ENCODE results near the gene SHB. TPM values are rescaled to one million over a fixed set of nuclear protein-coding genes. Genes with fewer than 3 reads are reported as not detected.

Gene SHB
- total and polyA plus RNA-seq, 2 experiments from 2014 or later = 28.2 to 46.9 TPM

- Histone ChIP-seq H3K36me3 (no peaks in the 10 kb centered on the region), H3K9me3 (ENCODE audit: low read depth) (no peaks in the 10 kb centered on the region), H3K4me3 (no peak overlapping the region), H3K27me3 (no peaks in the 10 kb centered on the region), H3K4me1 (ENCODE audit: low read depth) (peaks cover 6% of the 10 kb centered on the region), H3K27ac (no peak overlapping the region)
- TF ChIP-seq CTCF (IDR thresholded peaks at IDR 0.05; ENCODE audit: low read depth, low read length) = no peak
- no peak for DNase-seq (ENCODE audit: low read depth in 1 of 2, low spot score in 1 of 2)
Observed at GRCh38 chr9:38103340-38103739, 34.3 kb upstream of the SHB start.

GRCh38 chr9:38101423-38101822 is 32.4 kb upstream of the SHB start:
- DNase-seq (ENCODE audit: low read depth in 1 of 2, low spot score in 1 of 2) = no peak
- no peak overlapping the region for H3K4me3 ChIP-seq
- H3K9me3 ChIP-seq (ENCODE audit: low read depth) = no peaks in the 10 kb centered on the region
- H3K27ac ChIP-seq = no peak overlapping the region
- H3K27me3 ChIP-seq = no peaks in the 10 kb centered on the region
- no peaks in the 10 kb centered on the region for H3K36me3 ChIP-seq
- TF ChIP-seq CTCF (IDR thresholded peaks at IDR 0.05; ENCODE audit: low read depth, low read length) = no peak
- H3K4me1 ChIP-seq (ENCODE audit: low read depth) = no peaks in the 10 kb centered on the region

GRCh38 chr9:38096238-38096805 is 27.3 kb upstream of the SHB start:
- Histone ChIP-seq H3K4me1 (ENCODE audit: low read depth) (no peaks in the 10 kb centered on the region), H3K9me3 (ENCODE audit: low read depth) (no peaks in the 10 kb centered on the region), H3K4me3 (no peak overlapping the region), H3K27me3 (no peaks in the 10 kb centered on the region), H3K36me3 (no peaks in the 10 kb centered on the region), H3K27ac (no peak overlapping the region)
- TF ChIP-seq CTCF (IDR thresholded peaks at IDR 0.05; ENCODE audit: low read depth, low read length) = no peak
- DNase-seq (ENCODE audit: low read depth in 1 of 2, low spot score in 1 of 2) = no peak

GRCh38 chr9:38094165-38094564 is 25.1 kb upstream of the SHB start:
- Histone ChIP-seq H3K27me3 (no peaks in the 10 kb centered on the region), H3K9me3 (ENCODE audit: low read depth) (no peaks in the 10 kb centered on the region), H3K36me3 (no peaks in the 10 kb centered on the region), H3K4me1 (ENCODE audit: low read depth) (no peaks in the 10 kb centered on the region), H3K27ac (no peak overlapping the region), H3K4me3 (no peak overlapping the region)
- no peak for TF ChIP-seq CTCF (IDR thresholded peaks at IDR 0.05; ENCODE audit: low read depth, low read length)
- DNase-seq (ENCODE audit: low read depth in 1 of 2, low spot score in 1 of 2) = no peak

GRCh38 chr9:38092656-38093055 is 23.6 kb upstream of the SHB start:
- Histone ChIP-seq H3K36me3 (no peaks in the 10 kb centered on the region), H3K4me3 (no peak overlapping the region), H3K27ac (no peak overlapping the region), H3K4me1 (ENCODE audit: low read depth) (no peaks in the 10 kb centered on the region), H3K9me3 (ENCODE audit: low read depth) (no peaks in the 10 kb centered on the region), H3K27me3 (no peaks in the 10 kb centered on the region)
- no peak for DNase-seq (ENCODE audit: low read depth in 1 of 2, low spot score in 1 of 2)
- no peak for TF ChIP-seq CTCF (IDR thresholded peaks at IDR 0.05; ENCODE audit: low read depth, low read length)

- Histone ChIP-seq H3K27me3 (no peaks in the 10 kb centered on the region), H3K4me3 (no peak overlapping the region), H3K27ac (no peak overlapping the region), H3K4me1 (ENCODE audit: low read depth) (no peaks in the 10 kb centered on the region), H3K36me3 (no peaks in the 10 kb centered on the region), H3K9me3 (ENCODE audit: low read depth) (no peaks in the 10 kb centered on the region)
- TF ChIP-seq CTCF (IDR thresholded peaks at IDR 0.05; ENCODE audit: low read depth, low read length) = no peak
- DNase-seq (ENCODE audit: low read depth in 1 of 2, low spot score in 1 of 2) = no peak
Observed at GRCh38 chr9:38092200-38092524, 23.1 kb upstream of the SHB start.

Measured in cardiac muscle cell (in vitro differentiated cells and primary cell).